HS-5 (cell line): Measurements from ENCODE around the gene SLC8A2.
"Not testable (repeated sequence)": the region's sequence is repeated elsewhere in the genome, so short reads cannot be mapped to it uniquely, and the experiment has no call there.

Experiments
- DNase-seq: peaks from one replicate; pipeline ENCODE4 v3.0.0-alpha.2; 2012; ENCODE audit warnings: low read depth

Gene SLC8A2

DNA sequence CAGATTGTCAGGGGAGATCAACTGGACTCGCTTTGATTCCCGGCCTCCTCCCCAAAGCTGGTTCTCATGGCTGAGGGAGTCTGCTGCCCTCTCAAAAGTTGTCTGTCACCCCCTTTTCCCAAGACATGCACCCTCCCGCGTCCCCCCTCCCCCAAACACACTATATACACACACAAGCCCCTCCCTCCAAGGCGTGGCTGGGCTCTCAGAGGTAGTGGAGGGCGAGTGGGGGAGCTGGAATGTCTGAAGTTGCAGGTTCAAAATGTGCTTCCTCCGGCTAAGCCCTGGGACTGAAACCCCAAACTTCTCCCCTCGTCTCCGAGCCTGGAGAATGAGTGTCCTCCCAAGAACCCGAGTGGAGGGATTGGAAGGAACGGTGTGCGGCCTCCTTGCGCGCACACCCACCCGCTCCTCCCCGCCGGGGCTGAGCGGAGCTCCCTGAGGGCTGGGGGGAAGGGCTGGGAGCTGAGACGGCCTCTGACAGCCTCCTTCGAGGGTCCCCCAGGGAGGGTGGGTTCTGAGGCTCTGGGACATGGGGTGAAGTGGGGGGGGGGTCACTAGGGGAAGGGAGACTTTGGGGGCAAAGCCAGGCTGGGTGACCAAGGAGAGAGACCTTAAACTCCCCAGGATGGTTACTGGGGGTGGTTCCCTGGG is 42.4 kb downstream of the SLC8A2 start:
- no peak for DNase-seq

DNA sequence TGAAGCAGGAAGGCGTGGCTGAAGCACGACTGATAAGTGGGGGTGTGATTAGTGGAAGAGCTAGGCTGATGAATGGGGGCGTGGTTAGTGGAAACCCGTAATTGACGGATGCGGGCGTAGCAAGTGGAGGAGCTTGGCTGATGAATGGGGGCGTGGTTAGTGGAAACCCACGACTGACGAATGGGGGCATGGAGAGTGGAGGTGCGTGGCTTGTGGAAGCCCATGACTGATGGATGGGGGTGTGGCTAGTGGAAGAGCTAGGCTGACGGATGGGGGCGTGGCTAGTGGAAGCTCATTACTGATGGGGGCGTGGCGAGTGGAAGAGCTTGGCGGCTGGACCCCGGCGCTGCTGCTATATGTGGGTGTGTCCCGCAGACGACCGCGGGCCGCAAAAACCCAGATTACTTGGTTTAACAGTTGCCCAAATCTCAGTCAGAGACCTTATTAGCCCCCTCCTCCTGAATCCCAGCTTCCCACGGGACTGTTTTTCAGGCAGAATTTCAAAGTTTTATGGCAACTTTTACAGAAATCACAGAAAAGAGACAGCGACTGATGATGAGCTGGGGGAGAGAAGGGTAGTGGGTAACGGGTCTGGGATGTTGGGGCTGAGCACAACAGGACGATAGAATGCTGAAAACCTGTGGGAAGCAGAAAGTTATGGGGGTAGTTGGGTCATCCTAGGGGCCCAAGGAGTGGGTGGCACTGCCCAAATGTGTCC is 43.4 kb downstream of the SLC8A2 start:
- peak; percentile 99 for DNase-seq

DNA sequence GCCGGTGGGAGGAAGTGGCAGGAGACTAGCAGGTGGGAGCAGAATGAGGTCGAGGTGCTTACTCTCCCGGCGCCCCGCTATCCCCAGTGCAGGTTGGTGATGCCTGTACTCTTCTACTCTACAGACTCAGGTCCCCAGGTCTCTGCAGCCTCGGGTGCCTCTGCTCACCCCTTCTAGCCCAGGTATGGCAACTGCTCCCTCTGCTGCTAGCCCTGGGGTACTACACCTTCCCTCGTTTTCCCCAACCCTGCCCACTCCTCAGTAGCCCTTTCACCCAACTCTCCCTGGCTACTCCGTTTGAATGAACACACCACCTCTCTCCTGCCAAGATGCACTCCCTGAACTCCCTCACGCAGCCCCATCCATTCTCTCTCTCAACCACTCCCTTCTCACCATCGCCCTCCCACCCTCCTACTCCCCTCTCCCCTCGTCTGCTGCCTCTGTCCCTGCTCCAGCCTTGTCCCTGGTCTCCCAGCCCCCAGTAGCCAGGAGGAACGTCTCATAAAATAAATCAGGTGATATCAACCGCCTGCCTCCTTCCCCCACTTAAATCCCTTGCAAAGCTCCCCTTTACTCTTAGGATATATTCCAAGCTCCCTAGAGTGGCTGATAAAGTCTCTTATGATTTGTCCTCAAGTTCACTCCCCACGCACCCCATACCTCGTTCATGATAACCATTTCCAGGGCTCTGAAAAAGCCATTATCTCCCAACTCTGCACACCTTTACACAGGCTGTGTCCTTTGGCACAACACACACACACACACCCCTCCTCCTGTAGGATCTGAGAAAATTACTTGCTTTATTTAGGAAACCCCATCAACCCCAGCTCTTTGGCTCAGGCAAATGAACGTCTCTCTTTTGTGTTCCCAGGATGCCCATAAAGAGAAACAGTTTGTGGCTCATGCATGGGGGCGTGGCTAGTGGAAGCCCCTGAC is 44.2 kb downstream of the SLC8A2 start:
- DNase-seq = no peak

DNA sequence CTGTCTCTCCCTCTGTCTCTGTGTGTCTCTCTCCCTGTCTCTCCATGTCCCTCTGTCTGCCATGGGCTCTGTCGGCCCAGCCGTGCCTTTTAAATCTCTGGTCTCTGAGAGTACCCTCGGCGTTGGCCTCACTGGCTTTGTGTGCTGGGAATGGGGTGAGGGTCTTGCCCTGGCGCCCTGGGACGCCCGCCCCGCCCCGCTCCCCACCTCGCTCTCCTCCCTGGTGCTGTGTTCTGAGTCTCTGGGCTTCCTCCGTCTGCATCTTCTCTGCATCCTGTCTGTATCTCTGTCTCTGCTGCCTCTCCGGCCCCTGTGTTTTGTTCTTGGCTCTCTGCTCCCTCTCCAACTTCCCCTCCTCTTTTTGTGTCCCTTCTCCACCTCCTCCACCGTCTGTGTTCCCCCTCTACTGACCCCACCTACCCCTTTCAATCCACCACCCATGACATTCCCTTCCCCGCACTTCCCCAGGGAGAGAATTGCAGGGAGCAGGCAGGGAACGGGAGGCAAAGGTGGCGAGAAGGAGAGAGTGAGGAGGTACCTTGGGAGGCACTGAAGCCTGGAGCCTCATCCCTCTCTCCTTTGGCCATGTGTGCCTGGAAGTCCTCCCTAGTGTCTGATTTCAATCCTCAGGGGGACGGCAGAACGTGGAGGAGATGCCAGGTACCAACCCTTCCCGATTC is 48.4 kb downstream of the SLC8A2 start:
- DNase-seq = no peak

DNA sequence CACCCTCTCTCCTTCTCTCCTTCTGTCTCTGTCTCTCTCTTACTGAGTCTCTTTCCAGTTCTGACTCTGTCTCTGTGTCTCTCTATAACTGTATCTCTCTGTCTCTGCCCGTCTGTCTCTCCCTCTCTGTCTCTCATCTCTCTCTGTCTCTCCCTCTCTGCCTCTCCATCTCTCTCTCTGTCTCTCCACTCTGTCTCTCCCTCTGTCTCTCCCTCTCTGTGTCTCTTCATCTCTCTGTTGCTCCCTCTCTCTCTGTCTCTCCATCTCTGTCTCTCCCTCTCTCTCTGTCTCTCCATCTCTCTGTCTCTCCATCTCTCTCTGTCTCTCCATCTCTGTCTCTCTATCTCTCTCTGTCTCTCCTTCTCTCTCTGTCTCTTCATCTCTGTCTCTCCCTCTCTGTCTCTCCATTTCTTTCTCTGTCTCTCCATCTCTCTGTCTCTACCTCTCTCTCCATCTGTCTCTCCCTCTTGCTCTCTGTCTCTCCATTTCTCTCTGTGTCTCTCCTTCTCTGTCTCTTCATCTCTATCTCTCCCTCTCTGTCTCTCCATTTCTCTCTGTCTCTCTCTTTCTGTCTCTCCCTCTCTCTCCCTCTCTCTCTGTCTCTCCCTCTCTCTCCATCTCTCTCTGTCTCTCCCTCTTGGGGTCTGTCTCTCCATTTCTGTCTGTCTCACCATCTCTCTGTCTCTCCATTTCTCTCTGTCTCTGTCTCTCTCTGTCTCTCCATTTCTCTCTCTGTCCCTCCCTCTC is 49.1 kb downstream of the SLC8A2 start:
- DNase-seq = no peak

DNA sequence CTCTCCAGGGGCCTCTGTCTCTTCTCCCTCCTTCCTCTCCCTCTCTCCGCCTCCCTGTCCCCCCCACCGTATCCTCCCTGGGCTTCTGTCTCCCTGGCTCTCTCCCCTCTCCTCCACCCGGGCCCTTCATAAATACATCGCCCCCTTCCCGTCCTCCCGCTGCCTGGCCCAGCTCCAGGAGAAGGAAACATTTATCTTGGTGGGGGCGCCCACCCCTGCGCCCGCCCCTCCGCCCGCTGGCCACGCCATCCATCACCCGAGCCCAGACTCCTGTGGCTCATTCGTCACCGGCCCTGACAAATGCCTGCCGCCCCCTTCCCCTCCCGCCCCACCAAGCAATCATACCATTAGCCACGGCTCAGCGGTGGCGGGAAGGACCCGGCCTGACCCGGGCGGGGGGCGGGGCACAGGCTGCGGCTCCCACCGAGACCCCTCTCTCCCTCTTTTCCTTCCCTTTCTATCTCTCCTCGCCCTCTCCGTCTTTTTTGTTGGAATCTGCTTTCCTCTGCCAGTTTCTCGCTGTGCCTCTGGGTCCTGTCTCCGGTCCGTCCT is 49.8 kb downstream of the SLC8A2 start:
- no peak for DNase-seq

DNA sequence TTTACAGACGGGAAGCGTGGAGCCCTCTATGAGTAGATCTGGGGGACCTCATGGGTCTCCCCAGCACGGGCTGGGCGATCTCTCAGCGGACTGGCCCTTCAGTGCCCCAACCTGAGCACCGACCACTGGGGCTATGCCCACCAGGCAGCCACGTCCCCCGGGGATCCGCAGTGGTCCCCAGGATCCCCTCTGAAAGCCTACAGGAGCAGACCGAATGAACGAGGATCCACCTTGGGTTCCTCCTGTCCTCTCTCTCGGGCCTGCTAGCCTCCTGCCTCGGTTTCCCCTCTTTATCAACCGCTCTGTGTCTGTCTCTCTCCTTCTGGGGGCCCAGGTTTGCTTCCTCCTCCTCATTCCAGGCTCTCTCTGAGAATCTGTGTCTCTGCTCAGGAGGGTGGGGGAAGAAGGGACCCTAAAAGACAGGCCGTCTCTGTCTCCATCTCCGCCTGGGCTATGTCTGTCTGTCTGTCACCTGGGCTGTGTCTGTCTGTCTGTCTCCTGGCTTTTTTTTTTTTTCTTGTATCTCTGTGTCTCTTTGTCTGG is 50.4 kb downstream of the SLC8A2 start:
- no peak for DNase-seq

DNA sequence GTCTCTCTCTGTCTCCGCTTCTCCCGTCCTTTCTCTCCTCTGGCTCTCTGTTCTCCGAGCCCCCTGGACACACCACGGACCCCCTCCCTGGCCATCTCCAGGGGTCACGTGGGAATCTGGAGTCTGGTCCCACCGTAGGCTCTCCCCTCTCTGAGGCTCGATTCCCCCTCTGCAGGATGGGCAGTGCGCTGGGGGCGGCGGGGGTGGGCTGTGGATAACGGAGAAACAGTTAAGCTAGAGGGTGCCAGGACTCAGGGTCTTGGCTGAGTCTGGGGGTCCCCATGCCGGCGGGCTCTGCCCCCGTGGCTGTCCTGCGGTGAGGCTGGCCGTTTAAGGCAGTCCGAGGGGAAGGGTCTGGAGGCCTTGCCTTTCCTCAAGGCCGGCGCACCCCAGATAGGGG is 51.9 kb downstream of the SLC8A2 start:
- DNase-seq = no peak

DNA sequence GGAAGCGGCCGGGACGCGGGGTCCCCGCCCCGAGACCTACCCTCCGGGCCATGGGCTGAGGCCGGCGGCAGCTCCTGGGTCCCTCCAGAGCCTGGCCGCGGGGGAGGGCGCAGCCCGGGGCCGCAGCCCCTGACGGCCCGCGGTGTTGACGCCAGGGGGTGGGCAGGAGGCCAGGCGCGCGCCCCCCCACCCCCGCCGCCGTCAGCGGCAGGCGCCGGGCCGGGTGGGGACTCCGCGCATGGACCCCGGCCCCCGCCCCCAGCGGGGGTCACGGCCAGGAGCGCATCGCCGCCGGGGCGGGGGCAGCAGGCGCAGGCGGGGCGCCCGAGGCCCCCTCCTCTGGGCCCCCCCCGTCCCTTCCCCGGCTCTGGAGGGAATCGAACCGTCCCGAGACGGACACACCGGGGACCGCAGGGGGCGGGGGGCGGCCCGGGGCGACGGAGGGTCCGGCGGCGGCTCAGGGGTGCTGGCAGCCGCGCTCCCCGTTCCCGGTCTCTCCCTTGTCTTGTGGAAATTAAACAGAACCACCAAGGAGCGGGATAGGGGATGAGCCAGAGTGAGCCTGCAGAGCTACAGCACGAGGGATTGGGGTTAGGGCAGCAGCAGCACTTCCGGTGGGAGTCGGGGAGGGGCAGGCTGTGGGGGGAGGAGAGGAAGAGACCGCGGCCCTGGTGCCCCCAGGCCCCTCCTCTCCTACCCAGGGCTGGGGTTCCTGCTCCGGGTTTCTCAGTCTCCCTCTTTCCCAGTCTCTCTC is 52.5 kb downstream of the SLC8A2 start, which contains the start of gene MEIS3:
Gene MEIS3, minus strand, starts transcription at position 498 of the 754 bp plus-strand sequence. Its CDS starts 446 bp downstream, at position 52.
- DNase-seq = no peak

DNA sequence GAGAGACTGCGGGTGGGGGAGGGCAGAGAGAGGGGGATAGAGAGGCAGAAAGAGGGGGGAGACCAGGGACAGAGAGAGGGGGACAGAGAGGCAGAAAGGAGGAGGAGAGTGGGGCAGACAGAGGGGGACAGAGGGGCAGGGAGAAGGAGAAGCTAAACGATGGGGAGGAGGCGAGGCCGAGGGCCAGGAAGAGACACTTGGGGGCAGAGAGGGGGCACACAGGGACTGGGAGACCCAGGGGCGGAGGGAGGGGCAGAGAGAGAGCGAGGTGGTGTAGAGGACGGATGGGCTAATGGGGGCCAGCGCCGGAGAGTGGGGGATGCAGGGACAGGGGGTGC is 53.0 kb downstream of the SLC8A2 start:
- no peak for DNase-seq

DNA sequence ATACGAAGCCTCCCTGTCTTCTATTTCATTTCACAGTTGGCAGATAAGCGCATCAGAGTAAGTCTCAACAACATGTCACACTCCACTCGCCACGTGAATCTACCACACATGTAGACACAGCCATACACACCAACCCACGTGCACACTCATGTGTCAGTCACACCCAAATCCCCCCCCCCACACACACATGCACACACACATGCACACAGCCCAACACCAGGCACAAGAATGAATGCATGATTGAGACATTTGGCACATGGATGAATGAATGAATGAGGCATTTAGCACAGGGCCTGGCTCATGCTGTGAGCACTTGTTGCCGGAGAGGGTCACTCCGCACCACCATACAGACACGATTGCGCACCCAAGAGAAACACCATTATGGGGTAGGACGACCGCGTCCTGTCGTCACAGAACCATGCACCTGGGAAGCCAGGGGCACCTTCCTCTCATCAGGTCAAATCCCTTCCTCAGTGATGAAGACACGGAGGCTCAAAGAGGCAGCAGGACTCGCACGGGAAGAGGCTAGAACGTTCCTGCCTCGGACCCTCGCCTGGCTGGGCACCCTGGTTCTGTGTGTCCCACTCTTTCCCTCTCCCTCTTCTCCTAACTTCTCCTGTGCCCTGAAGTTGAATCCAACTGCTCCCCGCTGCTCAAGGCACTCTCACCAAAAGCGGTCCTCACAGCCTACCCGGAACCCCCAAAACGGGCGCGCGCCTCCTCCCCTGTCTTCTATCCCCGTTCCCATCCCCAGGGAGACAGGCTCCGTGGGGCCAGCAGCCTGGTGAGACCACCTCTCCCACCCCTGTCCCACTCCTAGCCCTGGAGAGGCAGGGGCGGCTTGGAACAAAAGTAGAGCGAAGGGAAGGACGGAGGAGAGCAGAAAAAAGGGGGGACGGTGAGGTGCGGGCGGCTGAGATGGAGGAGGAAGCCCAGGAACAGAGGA is 53.7 kb downstream of the SLC8A2 start:
- DNase-seq = no peak

DNA sequence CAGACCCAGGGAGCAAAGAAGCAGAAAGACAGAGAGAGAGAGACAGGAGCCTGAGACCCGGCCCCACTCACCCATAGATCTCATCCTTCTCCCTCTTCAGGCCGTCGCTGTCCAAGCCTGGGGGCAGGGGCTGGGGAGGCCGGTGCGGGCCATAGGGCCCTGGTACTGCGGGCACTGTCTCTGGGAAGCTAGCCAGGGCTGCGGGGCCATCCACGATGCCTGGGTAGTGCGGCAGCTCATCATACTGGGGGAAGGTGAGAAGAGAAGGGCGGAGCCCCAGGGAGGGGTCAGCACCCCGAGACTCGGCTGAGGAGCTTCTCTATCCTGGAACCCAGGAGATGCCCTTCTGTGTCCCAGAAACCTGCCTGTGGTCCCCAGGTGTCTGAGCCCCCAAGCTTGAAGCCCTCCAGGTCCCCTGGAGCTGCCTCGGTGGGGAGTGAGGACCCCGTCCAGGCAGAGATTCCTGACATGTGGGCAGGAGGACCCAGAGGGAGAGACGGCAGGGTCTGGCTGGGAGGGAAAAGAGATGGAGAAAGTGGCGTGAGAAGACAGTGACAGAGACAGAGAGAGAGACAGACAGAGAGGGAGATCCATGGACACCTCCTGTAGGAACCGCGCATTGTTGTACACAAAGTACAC is 54.5 kb downstream of the SLC8A2 start:
- DNase-seq = no peak

DNA sequence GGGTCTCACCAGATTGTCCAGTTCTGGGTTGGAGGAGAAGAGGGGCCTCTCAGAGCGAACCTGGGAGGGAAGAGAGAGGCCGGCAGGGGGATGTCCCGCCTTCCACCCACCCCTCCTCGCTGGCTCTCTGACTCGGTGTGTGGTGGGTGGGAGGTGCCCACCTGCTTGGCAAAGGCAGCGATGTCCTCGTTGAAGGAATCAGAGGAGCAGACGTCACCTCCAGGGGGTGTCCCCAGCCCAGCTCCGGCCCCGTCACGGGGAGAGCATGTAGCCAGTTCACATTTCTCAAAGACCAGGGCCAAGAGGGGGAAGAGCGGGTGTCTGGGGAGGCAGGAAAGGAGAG is 55.1 kb downstream of the SLC8A2 start:
- no peak for DNase-seq

DNA sequence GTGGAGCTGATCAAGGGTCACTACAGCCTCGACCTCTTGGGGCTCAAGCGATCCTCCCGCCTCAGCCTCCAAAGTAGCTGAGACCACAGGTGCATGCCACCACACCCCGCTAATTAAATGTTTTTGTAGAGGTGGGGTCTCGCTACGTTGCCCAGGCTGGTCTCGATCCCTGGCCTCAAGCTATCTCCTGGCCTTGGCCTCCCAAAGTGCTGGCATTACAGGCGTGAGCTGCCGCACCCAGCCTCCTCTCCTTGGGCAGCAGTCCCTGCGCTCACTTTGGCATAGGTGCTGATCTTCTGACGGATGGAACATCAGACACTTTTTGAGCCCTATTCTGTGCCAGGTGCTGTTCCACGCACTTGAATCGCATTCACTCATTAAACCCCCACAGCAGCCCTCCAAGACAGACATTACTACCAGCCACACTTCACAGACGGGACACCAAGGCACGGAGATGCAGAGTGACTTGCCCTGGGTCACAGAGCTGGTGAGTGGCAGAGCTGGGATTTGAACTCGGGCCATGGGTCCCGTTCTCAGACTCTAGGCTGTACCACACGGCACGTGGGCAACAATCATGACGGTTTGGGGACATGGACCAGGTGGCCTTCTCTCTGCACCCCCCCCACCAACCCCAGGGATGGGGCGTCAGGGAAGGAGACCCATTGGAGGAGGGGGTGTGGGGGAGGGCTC is 55.6 kb downstream of the SLC8A2 start:
- no peak for DNase-seq

DNA sequence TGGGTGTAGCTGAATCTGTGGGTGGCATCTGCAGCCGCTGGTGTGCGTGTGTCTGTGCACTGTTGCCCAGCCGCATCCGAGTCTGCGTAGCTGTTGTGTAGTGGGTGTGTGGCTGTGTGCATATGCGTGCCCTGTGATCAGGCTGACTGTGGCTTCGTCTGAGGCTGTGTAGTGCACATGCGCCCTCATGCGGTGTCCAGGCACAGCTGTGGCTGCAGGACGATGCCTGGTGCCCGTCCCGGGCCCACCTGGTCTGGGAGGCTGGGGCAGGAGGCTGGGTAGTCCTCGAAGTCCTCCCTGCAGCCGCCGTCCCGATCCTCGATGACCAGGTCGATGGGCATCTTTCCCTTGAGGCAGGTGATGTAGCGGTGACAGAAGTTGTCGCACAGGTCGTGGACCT is 57.2 kb downstream of the SLC8A2 start:
- DNase-seq = no peak

DNA sequence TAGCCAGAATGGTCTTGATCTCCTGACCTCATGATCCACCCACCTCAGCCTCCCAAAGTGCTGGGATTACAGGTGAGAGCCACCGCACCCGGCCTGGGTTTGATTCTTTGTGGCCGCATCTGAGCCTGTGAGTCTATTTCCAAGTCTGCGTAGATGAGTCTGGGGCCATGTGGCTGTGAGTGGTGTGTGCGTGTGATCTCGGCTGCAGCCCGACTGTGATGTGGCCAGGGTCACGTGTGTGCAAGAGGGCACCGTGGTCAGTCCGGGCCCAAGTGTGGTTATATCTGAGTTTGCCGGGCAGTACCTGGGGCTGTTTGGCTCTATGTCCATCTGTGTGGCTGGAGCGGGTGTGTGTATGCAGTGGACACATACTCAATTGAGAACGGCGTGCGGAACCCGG is 57.8 kb downstream of the SLC8A2 start:
- no peak for DNase-seq

DNA sequence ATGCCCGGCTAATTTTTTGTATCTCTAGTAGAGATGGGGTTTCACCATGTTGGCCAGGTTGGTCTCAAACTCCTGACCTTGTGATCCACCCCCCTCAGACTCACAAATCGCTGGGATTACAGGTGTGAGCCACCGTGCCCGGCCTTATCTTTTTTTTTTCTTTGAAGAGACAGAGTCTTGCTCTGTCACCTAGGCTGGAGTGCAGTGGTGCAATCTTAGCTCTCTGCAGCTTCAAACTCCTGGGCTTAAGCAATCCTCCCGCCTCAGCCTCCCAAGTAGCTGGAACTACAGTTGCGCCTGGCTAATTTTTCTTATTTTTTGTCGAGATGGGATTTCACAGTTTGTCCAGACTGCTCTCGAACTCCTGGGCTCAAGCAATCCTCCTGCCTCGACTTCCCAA is 60.0 kb downstream of the SLC8A2 start:
- not testable (repeated sequence) for DNase-seq

DNA sequence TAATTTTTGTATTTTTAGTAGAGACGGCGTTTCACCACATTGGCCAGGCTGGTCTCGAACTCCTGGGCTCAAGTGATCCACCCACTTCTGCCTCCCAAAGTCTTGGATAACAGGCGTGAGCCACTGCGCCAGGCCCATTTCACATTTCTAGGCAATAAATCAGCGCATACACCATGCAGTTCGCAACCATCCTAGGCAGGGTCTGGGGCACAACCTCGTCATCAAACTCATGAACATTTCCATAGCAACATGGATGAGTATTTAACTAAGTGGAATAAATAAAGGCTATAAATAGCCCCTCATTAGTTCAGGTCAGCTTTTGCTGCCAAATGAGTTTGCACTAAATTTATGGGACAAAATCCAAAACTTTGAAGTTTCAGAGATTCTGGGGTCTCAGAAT is 60.6 kb downstream of the SLC8A2 start:
- no peak for DNase-seq
